HEK293 (cell line): ENCODE data around the gene PPEF2.

Source experiments
- BCL11B ChIP-seq: fragments of 450-650 bp; formaldehyde crosslinking; IDR thresholded peaks from 2 replicates; pipeline ENCODE4 v1.5.1; 2016; ENCODE audit warnings: low read depth, missing biosample characterization, missing genetic modification characterization
- KLF8 ChIP-seq: fragments of 450-650 bp; formaldehyde crosslinking; IDR thresholded peaks from 2 replicates; pipeline ENCODE4 v1.5.1; 2016; ENCODE audit warnings: missing biosample characterization, missing genetic modification characterization
- MZF1 ChIP-seq: fragments of 450-650 bp; formaldehyde crosslinking; IDR thresholded peaks from 2 replicates; pipeline ENCODE4 v1.5.1; 2017; ENCODE audit warnings: missing biosample characterization, missing genetic modification characterization, borderline replicate concordance
- SP7 ChIP-seq: fragments of 450-650 bp; formaldehyde crosslinking; IDR thresholded peaks from 2 replicates; pipeline ENCODE4 v1.5.1; 2016; ENCODE audit warnings: missing biosample characterization, missing genetic modification characterization
- ZFP41 ChIP-seq: fragments of 450-650 bp; formaldehyde crosslinking; IDR thresholded peaks from 2 replicates; pipeline ENCODE4 v1.5.1; 2016; ENCODE audit warnings: missing biosample characterization, missing genetic modification characterization, borderline replicate concordance
- ZNF138 ChIP-seq: fragments of 450-650 bp; formaldehyde crosslinking; IDR thresholded peaks from 2 replicates; pipeline ENCODE4 v1.5.1; 2016; ENCODE audit warnings: missing biosample characterization, missing genetic modification characterization, borderline replicate concordance
- ZNF155 ChIP-seq: fragments of 450-650 bp; formaldehyde crosslinking; IDR thresholded peaks from 2 replicates; pipeline ENCODE4 v1.5.1; 2016; ENCODE audit warnings: missing biosample characterization, missing genetic modification characterization
- ZNF2 ChIP-seq: fragments of 450-650 bp; formaldehyde crosslinking; IDR thresholded peaks from 2 replicates; pipeline ENCODE4 v1.5.1; 2016; ENCODE audit warnings: missing biosample characterization, missing genetic modification characterization
- ZNF23 ChIP-seq: fragments of 450-650 bp; formaldehyde crosslinking; IDR thresholded peaks from 2 replicates; pipeline ENCODE4 v1.5.1; 2016; ENCODE audit warnings: missing biosample characterization, missing genetic modification characterization, borderline replicate concordance
- ZNF529 ChIP-seq: fragments of 450-650 bp; formaldehyde crosslinking; IDR thresholded peaks from 2 replicates; pipeline ENCODE4 v1.5.1; 2017; ENCODE audit warnings: missing genetic modification characterization, missing biosample characterization; ENCODE audit not compliant: insufficient replicate concordance
- ZNF558 ChIP-seq: fragments of 450-650 bp; formaldehyde crosslinking; IDR thresholded peaks from 2 replicates; pipeline ENCODE4 v1.5.1; 2016; ENCODE audit warnings: missing biosample characterization, missing genetic modification characterization
- ZNF624 ChIP-seq: fragments of 450-650 bp; formaldehyde crosslinking; IDR thresholded peaks from 2 replicates; pipeline ENCODE4 v1.5.1; 2017; ENCODE audit warnings: missing biosample characterization, missing genetic modification characterization
- ZNF660 ChIP-seq: fragments of 450-650 bp; IDR thresholded peaks from 2 replicates; pipeline ENCODE4 v1.5.1; 2018; ENCODE audit warnings: missing biosample characterization, mild to moderate bottlenecking, missing genetic modification characterization
- ZNF677 ChIP-seq: fragments of 450-650 bp; IDR thresholded peaks from 2 replicates; pipeline ENCODE4 v1.5.0; 2018; ENCODE audit warnings: missing biosample characterization, mild to moderate bottlenecking, missing genetic modification characterization, moderate library complexity
- ZNF76 ChIP-seq: fragments of 450-650 bp; formaldehyde crosslinking; IDR thresholded peaks from 2 replicates; pipeline ENCODE4; 2016; ENCODE audit warnings: low read depth, missing biosample characterization, missing genetic modification characterization, borderline replicate concordance
- ZNF791 ChIP-seq: fragments of 450-650 bp; formaldehyde crosslinking; IDR thresholded peaks from 2 replicates; pipeline ENCODE4 v1.5.1; 2016; ENCODE audit warnings: missing biosample characterization, missing genetic modification characterization
- ZNF830 ChIP-seq: fragments of 450-650 bp; IDR thresholded peaks from 2 replicates; pipeline ENCODE4 v1.5.0; 2018; ENCODE audit warnings: missing biosample characterization, missing genetic modification characterization, low read depth, mild to moderate bottlenecking, moderate library complexity
- TF ChIP-seq, protein P1 (sequence below): fragments of 450-650 bp; formaldehyde crosslinking; IDR thresholded peaks from 2 replicates; pipeline ENCODE4 v1.5.1; 2016; ENCODE audit warnings: missing biosample characterization, missing genetic modification characterization, borderline replicate concordance
- TF ChIP-seq, protein P2 (sequence below): fragments of 450-650 bp; formaldehyde crosslinking; IDR thresholded peaks from 2 replicates; pipeline ENCODE4 v1.5.1; 2017; ENCODE audit warnings: missing biosample characterization, missing genetic modification characterization
- TF ChIP-seq, protein P3 (sequence below): fragments of 450-650 bp; formaldehyde crosslinking; IDR thresholded peaks from 2 replicates; pipeline ENCODE4 v1.5.1; 2017; ENCODE audit warnings: missing biosample characterization, missing genetic modification characterization
- TF ChIP-seq, protein P4 (sequence below): fragments of 450-650 bp; formaldehyde crosslinking; IDR thresholded peaks from 2 replicates; pipeline ENCODE4; 2016; ENCODE audit warnings: missing biosample characterization, missing genetic modification characterization
- TF ChIP-seq, protein P5 (sequence below): fragments of 450-650 bp; formaldehyde crosslinking; IDR thresholded peaks from 2 replicates; pipeline ENCODE4 v1.5.1; 2016; ENCODE audit warnings: missing biosample characterization, missing genetic modification characterization, borderline replicate concordance
- TF ChIP-seq, protein P6 (sequence below): IDR thresholded peaks from 2 replicates; pipeline ENCODE4 v1.6.1; 2011; ENCODE audit warnings: mild to moderate bottlenecking, low read depth, low read length, borderline replicate concordance
- TF ChIP-seq, protein P7 (sequence below): fragments of 450-650 bp; formaldehyde crosslinking; conservative IDR thresholded peaks from 2 replicates; pipeline ENCODE4 v1.5.1; 2016; ENCODE audit warnings: low read depth, missing biosample characterization, missing genetic modification characterization

PPEF2 gene

DNA sequence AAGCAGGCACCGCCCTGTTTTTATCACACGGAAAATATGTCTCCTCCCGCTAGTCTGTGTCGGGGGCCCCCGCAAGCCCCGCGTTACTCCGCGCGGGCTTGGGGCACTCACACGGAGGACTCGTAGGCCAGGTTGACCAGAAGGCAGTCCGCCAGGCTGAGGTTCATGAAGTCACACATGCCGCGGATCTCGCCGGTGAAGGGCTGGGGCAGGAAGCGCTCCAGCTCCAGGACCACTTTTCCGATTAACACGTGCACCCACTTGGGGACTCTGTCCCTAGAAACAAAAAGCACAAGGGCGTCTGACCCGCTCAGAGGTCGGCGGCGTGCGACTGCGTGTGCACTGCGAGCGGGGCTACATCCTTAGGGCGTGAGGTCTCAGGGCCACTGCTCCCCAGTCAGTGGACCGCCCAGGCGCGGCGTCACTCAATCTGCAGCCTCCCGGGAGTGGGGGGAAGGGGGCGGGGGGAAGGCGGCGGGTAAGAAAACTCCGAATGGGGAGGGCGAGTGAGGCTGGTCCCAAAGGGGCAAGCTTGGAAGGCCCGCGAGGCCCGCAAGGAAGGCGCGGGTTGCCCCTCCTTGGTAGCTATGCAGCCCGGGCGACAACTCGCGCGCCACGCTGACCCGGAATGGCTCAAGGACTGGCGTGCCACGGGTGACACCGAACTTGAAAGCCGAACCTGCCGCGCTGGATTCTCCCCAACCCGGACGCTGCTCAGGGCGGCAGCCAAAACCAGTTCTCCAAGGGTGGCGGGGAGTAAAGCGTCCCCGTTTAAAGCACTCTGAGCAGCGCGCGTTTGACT, 37.8 kb upstream of the PPEF2 start (continued):
- TF ChIP-seq, protein P1, sequence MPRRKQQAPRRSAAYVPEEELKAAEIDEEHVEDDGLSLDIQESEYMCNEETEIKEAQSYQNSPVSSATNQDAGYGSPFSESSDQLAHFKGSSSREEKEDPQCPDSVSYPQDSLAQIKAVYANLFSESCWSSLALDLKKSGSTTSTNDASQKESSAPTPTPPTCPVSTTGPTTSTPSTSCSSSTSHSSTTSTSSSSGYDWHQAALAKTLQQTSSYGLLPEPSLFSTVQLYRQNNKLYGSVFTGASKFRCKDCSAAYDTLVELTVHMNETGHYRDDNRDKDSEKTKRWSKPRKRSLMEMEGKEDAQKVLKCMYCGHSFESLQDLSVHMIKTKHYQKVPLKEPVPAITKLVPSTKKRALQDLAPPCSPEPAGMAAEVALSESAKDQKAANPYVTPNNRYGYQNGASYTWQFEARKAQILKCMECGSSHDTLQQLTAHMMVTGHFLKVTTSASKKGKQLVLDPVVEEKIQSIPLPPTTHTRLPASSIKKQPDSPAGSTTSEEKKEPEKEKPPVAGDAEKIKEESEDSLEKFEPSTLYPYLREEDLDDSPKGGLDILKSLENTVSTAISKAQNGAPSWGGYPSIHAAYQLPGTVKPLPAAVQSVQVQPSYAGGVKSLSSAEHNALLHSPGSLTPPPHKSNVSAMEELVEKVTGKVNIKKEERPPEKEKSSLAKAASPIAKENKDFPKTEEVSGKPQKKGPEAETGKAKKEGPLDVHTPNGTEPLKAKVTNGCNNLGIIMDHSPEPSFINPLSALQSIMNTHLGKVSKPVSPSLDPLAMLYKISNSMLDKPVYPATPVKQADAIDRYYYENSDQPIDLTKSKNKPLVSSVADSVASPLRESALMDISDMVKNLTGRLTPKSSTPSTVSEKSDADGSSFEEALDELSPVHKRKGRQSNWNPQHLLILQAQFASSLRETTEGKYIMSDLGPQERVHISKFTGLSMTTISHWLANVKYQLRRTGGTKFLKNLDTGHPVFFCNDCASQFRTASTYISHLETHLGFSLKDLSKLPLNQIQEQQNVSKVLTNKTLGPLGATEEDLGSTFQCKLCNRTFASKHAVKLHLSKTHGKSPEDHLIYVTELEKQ, result no peak
- TF ChIP-seq ZFP41 (tag by site-specific recombination) (no peak), ZNF624 (tag by site-specific recombination) (no peak), ZNF529 (tag by site-specific recombination) (no peak), ZNF677 (no peak), ZNF2 (tag by site-specific recombination) (no peak; the same call in 1 of the 2 replicates), KLF8 (tag by site-specific recombination) (0 out of 2 replicates have a peak, but pooled peaks have one; percentile 37), SP7 (tag by site-specific recombination) (no peak), ZNF76 (tag by site-specific recombination) (no peak), ZNF23 (tag by site-specific recombination) (no peak), ZNF791 (no peak), ZNF660 (tag by site-specific recombination) (0 out of 2 replicates have a peak, but pooled peaks have one; percentile 16), MZF1 (tag by site-specific recombination) (no peak), ZNF155 (no peak), ZNF558 (tag by site-specific recombination) (no peak), ZNF138 (no peak), BCL11B (tag by site-specific recombination) (no peak), ZNF830 (tag by site-specific recombination) (no peak)
- TF ChIP-seq, protein P2, sequence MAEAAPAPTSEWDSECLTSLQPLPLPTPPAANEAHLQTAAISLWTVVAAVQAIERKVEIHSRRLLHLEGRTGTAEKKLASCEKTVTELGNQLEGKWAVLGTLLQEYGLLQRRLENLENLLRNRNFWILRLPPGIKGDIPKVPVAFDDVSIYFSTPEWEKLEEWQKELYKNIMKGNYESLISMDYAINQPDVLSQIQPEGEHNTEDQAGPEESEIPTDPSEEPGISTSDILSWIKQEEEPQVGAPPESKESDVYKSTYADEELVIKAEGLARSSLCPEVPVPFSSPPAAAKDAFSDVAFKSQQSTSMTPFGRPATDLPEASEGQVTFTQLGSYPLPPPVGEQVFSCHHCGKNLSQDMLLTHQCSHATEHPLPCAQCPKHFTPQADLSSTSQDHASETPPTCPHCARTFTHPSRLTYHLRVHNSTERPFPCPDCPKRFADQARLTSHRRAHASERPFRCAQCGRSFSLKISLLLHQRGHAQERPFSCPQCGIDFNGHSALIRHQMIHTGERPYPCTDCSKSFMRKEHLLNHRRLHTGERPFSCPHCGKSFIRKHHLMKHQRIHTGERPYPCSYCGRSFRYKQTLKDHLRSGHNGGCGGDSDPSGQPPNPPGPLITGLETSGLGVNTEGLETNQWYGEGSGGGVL (tag by site-specific recombination), result peak; percentile 36; the same call in 1 of the 2 replicates
- TF ChIP-seq, protein P3, sequence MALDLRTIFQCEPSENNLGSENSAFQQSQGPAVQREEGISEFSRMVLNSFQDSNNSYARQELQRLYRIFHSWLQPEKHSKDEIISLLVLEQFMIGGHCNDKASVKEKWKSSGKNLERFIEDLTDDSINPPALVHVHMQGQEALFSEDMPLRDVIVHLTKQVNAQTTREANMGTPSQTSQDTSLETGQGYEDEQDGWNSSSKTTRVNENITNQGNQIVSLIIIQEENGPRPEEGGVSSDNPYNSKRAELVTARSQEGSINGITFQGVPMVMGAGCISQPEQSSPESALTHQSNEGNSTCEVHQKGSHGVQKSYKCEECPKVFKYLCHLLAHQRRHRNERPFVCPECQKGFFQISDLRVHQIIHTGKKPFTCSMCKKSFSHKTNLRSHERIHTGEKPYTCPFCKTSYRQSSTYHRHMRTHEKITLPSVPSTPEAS (tag by site-specific recombination), result no peak
- TF ChIP-seq, protein P4, sequence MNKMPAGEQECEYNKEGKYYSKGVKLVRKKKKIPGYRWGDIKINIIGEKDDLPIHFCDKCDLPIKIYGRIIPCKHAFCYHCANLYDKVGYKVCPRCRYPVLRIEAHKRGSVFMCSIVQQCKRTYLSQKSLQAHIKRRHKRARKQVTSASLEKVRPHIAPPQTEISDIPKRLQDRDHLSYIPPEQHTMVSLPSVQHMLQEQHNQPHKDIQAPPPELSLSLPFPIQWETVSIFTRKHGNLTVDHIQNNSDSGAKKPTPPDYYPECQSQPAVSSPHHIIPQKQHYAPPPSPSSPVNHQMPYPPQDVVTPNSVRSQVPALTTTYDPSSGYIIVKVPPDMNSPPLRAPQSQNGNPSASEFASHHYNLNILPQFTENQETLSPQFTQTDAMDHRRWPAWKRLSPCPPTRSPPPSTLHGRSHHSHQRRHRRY (tag by site-specific recombination), result no peak
- TF ChIP-seq, protein P5, sequence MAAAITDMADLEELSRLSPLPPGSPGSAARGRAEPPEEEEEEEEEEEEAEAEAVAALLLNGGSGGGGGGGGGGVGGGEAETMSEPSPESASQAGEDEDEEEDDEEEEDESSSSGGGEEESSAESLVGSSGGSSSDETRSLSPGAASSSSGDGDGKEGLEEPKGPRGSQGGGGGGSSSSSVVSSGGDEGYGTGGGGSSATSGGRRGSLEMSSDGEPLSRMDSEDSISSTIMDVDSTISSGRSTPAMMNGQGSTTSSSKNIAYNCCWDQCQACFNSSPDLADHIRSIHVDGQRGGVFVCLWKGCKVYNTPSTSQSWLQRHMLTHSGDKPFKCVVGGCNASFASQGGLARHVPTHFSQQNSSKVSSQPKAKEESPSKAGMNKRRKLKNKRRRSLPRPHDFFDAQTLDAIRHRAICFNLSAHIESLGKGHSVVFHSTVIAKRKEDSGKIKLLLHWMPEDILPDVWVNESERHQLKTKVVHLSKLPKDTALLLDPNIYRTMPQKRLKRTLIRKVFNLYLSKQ, result no peak
- TF ChIP-seq, protein P6, sequence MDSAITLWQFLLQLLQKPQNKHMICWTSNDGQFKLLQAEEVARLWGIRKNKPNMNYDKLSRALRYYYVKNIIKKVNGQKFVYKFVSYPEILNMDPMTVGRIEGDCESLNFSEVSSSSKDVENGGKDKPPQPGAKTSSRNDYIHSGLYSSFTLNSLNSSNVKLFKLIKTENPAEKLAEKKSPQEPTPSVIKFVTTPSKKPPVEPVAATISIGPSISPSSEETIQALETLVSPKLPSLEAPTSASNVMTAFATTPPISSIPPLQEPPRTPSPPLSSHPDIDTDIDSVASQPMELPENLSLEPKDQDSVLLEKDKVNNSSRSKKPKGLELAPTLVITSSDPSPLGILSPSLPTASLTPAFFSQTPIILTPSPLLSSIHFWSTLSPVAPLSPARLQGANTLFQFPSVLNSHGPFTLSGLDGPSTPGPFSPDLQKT, result no peak
- TF ChIP-seq, protein P7, sequence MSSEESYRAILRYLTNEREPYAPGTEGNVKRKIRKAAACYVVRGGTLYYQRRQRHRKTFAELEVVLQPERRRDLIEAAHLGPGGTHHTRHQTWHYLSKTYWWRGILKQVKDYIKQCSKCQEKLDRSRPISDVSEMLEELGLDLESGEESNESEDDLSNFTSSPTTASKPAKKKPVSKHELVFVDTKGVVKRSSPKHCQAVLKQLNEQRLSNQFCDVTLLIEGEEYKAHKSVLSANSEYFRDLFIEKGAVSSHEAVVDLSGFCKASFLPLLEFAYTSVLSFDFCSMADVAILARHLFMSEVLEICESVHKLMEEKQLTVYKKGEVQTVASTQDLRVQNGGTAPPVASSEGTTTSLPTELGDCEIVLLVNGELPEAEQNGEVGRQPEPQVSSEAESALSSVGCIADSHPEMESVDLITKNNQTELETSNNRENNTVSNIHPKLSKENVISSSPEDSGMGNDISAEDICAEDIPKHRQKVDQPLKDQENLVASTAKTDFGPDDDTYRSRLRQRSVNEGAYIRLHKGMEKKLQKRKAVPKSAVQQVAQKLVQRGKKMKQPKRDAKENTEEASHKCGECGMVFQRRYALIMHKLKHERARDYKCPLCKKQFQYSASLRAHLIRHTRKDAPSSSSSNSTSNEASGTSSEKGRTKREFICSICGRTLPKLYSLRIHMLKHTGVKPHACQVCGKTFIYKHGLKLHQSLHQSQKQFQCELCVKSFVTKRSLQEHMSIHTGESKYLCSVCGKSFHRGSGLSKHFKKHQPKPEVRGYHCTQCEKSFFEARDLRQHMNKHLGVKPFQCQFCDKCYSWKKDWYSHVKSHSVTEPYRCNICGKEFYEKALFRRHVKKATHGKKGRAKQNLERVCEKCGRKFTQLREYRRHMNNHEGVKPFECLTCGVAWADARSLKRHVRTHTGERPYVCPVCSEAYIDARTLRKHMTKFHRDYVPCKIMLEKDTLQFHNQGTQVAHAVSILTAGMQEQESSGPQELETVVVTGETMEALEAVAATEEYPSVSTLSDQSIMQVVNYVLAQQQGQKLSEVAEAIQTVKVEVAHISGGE (tag by site-specific recombination), result no peak
